Glomerular endothelial cell (primary cell): ENCODE results near the gene ARHGEF7. TPM values are rescaled to one million over a fixed set of nuclear protein-coding genes. Genes with fewer than 3 reads are reported as not detected.

Experiments
- DNase-seq: peaks from one replicate; pipeline ENCODE4 v3.0.0-alpha.2; 2011; ENCODE audit warnings: low read depth, low spot score; ENCODE audit errors: extremely low read depth
- total RNA-seq: library from RNA; depleted of rRNA; stranded (reverse); fragments of >200 nt; gene quantifications from 2 replicates; pipeline ENCODE4 v1.2.3, GENCODE V29; 2015

Gene ARHGEF7
- total RNA-seq, 1 donor from 2014 or later: 197 TPM

DNA sequence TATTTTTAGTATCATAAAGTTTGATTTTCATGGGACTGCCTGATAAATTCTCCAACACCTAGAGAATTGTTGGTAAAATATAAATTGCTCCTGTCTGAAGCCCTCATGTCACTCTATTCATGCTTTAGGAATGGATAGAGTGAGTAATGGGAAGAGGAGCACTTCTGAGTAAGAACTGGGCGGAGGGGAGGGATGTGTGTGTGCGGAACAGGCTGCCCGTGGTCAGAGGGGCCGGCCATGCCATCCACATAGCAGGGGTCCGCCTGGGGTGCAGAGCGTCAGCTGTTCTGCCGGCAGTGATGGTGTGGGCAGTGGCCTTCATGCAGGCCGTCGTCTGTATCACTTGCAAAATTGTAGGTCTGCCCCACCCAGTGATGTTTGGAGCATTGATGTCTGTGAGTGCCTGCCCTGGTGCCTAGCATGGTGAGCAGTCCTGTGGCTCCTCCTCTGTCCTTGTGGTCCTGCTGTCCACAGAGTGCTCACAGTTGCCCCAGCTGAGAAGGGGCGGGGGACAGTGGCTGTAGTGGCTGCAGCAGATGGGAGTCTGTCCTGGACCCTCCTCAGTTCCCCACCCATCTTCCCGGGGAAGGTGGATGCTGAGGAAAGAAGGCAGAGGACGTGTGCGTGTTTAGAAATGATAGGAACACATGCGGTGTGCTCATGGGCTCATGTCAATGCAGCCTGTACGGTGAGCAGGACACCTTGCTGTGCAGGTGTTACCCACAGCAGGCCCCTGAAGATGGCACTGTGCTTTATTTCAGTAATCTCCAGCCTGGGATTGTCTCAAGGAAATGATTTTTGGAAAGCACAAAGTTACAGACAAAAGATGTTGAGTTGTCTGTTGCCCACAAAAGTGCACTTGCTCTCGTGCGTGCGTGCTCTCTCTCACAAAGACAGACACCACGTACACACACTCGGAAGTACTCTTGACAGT lies 155.9 kb downstream of the ARHGEF7 start:
- DNase-seq: no peak

- no peak for DNase-seq
Observed at GRCh38 chr13:111272117-111272516, 157.0 kb downstream of the ARHGEF7 start.

DNA sequence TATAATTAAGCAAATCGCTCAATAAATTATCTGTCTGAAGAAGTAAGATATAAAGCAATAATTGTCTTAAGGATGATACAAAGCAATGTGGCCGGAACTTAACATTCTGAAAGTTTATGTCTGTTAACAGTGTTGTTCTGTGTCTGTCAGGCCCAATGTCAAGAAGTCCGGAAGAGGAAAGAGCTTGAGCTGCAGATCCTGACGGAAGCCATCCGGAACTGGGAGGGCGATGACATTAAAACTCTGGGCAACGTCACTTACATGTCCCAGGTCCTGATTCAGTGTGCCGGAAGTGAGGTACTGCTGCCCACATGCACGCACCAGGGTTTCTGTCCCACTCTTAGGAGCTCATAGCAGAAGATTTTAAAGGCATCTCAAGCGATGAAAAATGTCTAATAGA lies 160.3 kb downstream of the ARHGEF7 start:
- no peak for DNase-seq

DNA sequence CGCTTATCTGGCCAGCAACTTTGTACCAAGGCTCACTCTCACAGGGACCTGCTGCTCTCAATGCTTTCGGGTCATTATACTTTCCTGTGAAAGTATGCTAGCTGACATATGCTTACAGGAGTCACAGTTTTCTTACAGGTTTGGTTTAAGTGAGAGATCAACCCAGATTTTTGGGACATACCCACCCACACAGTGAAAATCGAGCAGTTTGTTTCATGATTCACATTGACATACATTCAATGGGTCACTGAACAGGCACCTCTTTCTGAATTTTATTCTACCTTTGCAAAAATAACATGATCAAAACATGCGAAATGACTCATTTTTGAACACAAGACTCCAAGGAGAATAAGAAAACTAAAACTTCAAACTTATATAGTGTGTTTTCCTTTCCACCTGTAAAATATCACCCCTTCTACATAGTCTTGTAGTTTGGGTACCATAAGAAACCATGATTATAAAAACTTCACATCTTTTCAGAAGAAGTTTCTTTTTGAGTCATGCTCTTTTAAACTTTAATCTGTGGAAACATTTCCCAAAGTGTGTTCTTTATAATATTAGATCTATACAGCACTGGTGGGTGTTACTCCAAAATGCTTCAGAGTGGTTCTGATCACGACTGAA lies 161.0 kb downstream of the ARHGEF7 start:
- no peak for DNase-seq

DNA sequence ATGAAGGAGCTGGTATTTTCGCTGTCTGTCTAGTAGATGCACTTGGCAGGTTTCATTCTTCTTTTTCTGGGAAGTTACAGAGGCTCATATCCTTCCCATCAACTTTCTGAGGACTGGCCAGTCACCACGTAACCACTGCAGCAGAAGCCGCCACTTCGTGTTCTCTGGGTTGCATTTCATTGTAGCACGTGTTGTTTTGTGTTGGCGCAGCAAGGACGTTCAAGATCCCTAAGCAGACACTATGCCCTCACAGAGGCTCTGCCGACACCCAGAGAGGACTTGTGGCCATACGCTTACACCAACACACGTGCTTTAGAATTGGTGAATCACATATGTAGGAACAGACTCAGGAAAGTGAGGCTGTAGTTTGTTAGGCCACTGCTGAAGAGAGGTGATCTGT lies 163.1 kb downstream of the ARHGEF7 start:
- no peak for DNase-seq

DNA sequence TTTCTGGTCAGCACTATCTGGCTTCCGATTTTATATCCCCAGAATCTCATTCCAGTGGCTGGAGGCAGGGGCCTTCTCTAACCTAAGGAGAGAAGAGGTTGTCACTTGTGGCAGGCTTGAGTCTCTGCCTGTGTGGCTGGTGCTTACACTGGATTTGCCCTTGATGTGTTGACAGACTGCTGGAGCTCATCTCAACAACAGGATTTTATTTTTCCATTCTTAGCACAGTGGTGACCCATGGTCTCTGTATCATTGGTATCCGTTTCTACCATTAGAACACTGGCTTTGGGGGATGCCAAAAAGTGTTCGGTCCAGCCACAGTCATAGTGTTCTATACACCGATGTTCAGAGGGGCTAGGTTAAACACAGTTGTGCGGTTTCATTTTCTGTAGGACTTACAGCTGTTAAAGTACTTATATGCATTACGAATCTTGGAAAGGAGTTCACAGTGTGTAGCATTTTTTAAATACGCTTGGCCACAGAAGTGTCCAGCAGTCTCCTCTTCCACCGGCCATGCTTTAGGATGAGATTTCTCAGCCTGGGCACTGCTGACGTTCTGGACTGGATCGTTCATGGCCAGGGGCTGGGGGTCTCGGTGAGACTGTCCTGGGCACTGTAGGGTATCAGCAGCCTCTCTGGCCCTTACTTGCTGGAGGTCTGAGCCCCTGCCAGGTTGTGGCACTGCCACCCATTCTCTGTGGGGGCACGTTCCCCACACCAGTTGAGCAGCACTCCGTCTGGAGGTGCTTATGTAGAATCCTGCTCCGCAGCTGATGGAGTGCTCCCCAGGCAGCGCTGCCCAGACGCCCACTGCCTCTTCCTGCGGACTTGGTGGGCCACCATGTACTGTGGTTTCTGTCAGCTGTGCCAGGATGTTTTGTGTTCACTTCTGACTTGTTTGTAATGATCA lies 163.9 kb downstream of the ARHGEF7 start:
- DNase-seq: no peak

DNA sequence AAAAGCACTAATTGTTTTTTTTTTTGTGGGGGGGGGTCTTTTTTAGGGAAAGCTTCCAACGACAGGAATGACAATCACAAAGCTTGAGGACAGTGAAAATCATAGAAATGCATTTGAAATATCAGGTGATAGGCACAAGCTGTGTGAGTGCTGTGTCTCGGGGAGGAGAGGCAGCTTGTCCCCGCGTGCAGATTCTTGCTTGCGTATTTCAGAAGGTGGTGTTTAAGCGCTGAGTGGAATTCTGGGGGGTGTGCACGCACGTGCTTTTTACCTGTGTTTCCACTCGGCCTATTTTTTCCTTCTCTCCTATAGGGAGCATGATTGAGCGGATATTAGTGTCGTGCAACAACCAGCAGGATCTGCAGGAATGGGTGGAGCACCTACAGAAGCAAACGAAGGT lies 165.1 kb downstream of the ARHGEF7 start:
- no peak for DNase-seq

- no peak for DNase-seq
Observed at GRCh38 chr13:111280681-111281585, 165.8 kb downstream of the ARHGEF7 start.

DNA sequence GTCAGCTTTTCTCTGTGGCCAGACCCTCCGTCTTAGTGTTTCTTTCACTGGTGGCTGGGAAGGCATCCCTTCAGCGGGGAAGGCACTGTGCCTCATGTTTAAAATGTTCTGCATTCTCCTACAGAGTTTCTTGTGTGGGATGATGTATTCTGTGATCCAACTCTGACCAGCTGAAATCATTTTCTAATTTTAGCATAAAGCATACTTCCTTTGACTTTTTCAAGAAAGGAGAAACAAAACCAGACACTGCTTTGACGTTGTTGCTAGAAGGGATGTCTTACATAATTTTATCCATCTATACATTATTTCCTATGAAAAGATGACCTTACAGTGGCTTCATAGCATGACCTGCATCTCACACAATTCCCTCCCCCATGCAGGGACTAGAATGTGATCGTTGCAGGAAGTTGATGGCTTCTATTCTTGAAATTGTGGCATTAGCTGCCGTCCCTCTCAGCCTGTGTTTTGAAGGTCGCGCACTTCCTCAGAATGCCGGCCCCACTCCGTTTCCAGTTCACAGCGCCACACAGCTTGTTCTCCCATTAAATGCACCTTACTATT lies 166.7 kb downstream of the ARHGEF7 start:
- DNase-seq: no peak

GRCh38 chr13:111282425-111282824 lies 167.3 kb downstream of the ARHGEF7 start:
- no peak for DNase-seq

GRCh38 chr13:111282997-111283396 lies 167.9 kb downstream of the ARHGEF7 start:
- no peak for DNase-seq

GRCh38 chr13:111283457-111283856 lies 168.3 kb downstream of the ARHGEF7 start:
- DNase-seq: no peak

- DNase-seq: no peak
Observed at GRCh38 chr13:111283991-111284390, 168.9 kb downstream of the ARHGEF7 start.

- no peak for DNase-seq
Observed at GRCh38 chr13:111284565-111284964, 169.5 kb downstream of the ARHGEF7 start.

GRCh38 chr13:111286162-111286561 lies 171.1 kb downstream of the ARHGEF7 start:
- DNase-seq: no peak

DNA sequence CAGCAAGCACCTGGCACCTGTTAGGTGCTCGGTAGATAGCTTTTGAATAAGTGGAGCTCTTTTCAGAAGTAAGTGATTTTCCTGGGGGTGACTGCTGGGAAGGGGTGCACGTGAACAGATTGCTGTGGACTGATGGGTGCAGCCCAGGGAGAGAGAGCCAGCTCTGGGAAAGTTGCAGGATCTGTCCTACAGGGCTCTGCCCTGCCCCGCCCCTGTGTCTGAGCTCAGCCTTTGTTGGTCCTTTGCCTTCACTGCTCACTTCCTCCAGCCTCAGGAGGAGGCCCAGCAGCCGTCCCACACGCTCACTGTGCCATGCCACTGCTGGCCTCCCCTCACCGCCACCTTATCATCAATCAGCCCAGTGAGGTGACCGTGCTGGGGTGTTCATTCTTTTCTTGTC lies 171.6 kb downstream of the ARHGEF7 start:
- DNase-seq: no peak

DNA sequence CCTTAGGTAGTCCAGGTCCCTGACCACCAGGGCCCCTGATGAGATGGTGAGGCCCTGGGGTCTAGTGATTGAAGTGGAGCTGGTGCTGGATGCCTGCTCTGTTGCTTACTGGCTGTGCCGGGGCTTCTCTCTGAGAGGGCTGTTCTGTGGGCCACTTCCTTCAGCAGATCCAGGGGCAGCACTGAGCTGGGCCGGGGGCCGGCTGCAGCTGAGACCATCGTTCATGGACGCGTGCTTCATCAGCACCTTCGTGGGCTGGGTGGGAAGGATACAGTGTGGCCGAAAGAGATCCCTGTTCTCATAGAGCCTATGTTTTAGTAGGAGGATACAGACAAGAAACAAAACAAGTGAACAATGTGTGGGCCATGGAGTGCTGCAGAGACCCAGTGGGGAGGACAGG lies 172.1 kb downstream of the ARHGEF7 start:
- no peak for DNase-seq

DNA sequence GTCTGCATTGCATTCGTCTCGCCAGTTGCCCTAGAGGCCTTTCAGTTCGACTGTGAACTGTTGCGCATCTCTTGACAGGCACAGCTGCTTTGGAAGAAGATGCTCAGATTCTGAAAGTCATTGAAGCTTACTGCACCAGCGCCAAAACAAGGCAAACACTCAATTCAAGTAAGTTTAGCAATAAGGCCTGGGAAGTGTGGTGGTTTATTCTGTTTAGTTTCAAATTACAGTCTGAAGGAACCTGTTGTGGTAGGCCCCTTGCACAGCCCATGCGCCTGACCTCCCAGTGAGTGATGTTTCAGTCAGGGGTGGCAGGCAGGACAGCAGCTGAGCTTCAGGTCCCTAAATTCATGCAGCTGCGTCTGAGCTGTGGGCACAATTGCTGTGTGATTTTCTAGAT lies 173.2 kb downstream of the ARHGEF7 start:
- no peak for DNase-seq

GRCh38 chr13:111289251-111289650 lies 174.1 kb downstream of the ARHGEF7 start:
- DNase-seq: no peak

GRCh38 chr13:111291908-111292307 lies 176.8 kb downstream of the ARHGEF7 start:
- DNase-seq: no peak
